Fibroblast of skin of left biceps (primary cell): Measurements from ENCODE around the gene SLC51A.
"Not testable (repeated sequence)": the region's sequence is repeated elsewhere in the genome, so short reads cannot be mapped to it uniquely, and the experiment has no call there.

Source experiments
- DNase-seq, 2 experiments: peaks; one replicate each; pipeline ENCODE4 v3.0.0-alpha.2; 2013; ENCODE audit warnings: low read depth in 2 of 2

SLC51A gene

GRCh38 chr3:196216089-196216564, at the start of gene SLC51A:
SLC51A (plus strand) TSS chr3:196216534; CDS start chr3:196216713, 179 bp downstream.
- DNase-seq = no peak

- DNase-seq = no peak
Measured at GRCh38 chr3:196166741-196167140, 49.6 kb upstream of the SLC51A start.

GRCh38 chr3:196168808-196169391, 47.4 kb upstream of the SLC51A start:
- no peak for DNase-seq

- DNase-seq = no peak
Measured at GRCh38 chr3:196169836-196170240, 46.5 kb upstream of the SLC51A start.

GRCh38 chr3:196170296-196170695, 46.0 kb upstream of the SLC51A start:
- DNase-seq = not testable (repeated sequence)

- DNase-seq = no peak
Measured at GRCh38 chr3:196174652-196175051, 41.7 kb upstream of the SLC51A start.

- no peak for DNase-seq
Measured at GRCh38 chr3:196175116-196175625, 41.2 kb upstream of the SLC51A start.

GRCh38 chr3:196175722-196176121, 40.6 kb upstream of the SLC51A start:
- no peak for DNase-seq

- no peak for DNase-seq
Measured at GRCh38 chr3:196177567-196177966, 38.8 kb upstream of the SLC51A start.

GRCh38 chr3:196177967-196178366, 38.4 kb upstream of the SLC51A start:
- no peak for DNase-seq

- DNase-seq = no peak
Measured at GRCh38 chr3:196178993-196179379, 37.3 kb upstream of the SLC51A start.

- DNase-seq = no peak
Measured at GRCh38 chr3:196179380-196180308, 36.7 kb upstream of the SLC51A start.

GRCh38 chr3:196180346-196180745, 36.0 kb upstream of the SLC51A start:
- no peak for DNase-seq

- no peak for DNase-seq
Measured at GRCh38 chr3:196181127-196181546, 35.2 kb upstream of the SLC51A start.

GRCh38 chr3:196184169-196184432, 32.2 kb upstream of the SLC51A start:
- not testable (repeated sequence) for DNase-seq

- DNase-seq = no peak
Measured at GRCh38 chr3:196184881-196185280, 31.5 kb upstream of the SLC51A start.

GRCh38 chr3:196186651-196187573, 29.4 kb upstream of the SLC51A start:
- no peak for DNase-seq

- DNase-seq = no peak
Measured at GRCh38 chr3:196189566-196190347, 26.6 kb upstream of the SLC51A start.

GRCh38 chr3:196192036-196192523, 24.3 kb upstream of the SLC51A start:
- no peak for DNase-seq

- DNase-seq = no peak
Measured at GRCh38 chr3:196192524-196193051, 23.7 kb upstream of the SLC51A start.
